Retinal pigment epithelial cell (primary cell): ENCODE results near the gene FASTKD2.

Experiments
- DNase-seq: peaks from one replicate; pipeline ENCODE4 v3.0.0-alpha.2; 2010; ENCODE audit warnings: low read depth
- H3K4me3 ChIP-seq: 2 replicates; pipeline ENCODE4 v1.5.1; 2011; ENCODE audit warnings: mild to moderate bottlenecking, low read length, control low read depth, moderate library complexity
- TF ChIP-seq, protein P1 (sequence below): conservative IDR thresholded peaks from 2 replicates; pipeline ENCODE4 v1.5.1; 2011; ENCODE audit warnings: low read depth, low read length, control low read depth, inconsistent platforms

The FASTKD2 gene

DNA sequence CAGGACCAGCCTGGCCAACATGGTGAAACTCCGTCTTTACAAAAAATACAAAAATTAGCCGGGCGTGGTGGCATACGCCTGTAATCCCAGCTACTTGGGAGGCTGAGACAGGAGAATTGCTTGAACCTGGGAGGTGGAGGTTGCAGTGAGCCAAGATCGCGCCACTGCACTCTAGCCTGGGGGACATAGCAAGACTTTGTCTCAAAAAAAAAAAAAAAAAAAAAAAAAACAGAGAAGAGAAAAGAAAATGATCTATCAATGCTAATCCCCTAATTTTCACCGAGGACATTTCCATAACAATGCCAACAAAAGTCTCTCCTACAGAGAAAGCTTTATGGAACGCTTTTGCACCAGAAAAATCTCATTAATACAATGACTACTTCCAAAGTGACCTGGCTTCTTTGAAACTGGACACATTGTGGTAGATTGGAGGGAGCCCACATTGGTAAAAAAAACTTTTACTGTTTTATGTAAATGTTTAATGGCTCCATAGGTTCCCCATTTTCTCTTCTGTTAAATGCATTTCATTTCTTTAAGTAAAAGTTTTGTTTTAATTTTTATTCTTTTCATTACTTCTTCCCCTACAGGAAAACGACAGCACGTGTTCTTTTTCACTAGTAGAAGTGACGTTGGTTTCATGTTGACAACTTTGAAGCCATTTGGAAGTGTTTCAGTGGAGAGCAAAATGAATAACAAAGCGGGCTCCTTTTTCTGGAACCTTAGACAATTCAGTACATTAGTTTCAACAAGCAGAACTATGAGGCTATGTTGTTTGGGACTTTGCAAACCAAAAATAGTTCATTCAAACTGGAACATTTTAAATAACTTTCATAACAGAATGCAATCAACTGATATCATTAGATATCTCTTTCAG is 888 bp downstream of the FASTKD2 start:
- peak overlapping the region; percentile 96 for H3K4me3 ChIP-seq
- TF ChIP-seq, protein P1, sequence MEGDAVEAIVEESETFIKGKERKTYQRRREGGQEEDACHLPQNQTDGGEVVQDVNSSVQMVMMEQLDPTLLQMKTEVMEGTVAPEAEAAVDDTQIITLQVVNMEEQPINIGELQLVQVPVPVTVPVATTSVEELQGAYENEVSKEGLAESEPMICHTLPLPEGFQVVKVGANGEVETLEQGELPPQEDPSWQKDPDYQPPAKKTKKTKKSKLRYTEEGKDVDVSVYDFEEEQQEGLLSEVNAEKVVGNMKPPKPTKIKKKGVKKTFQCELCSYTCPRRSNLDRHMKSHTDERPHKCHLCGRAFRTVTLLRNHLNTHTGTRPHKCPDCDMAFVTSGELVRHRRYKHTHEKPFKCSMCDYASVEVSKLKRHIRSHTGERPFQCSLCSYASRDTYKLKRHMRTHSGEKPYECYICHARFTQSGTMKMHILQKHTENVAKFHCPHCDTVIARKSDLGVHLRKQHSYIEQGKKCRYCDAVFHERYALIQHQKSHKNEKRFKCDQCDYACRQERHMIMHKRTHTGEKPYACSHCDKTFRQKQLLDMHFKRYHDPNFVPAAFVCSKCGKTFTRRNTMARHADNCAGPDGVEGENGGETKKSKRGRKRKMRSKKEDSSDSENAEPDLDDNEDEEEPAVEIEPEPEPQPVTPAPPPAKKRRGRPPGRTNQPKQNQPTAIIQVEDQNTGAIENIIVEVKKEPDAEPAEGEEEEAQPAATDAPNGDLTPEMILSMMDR = no peak
- DNase-seq = no peak

GRCh38 chr2:206774871-206775270 is 9.5 kb downstream of the FASTKD2 start:
- no peak for DNase-seq
- no peak overlapping the region for H3K4me3 ChIP-seq
- TF ChIP-seq, protein P1 = no peak

- TF ChIP-seq, protein P1 = no peak
- H3K4me3 ChIP-seq = no peak overlapping the region
- no peak for DNase-seq
Observed at GRCh38 chr2:206776432-206776831, 11.0 kb downstream of the FASTKD2 start.

GRCh38 chr2:206780671-206781070 is 15.3 kb downstream of the FASTKD2 start:
- TF ChIP-seq, protein P1 = no peak
- DNase-seq = no peak
- H3K4me3 ChIP-seq = no peak overlapping the region

GRCh38 chr2:206783718-206784117 is 18.3 kb downstream of the FASTKD2 start:
- H3K4me3 ChIP-seq = no peak overlapping the region
- TF ChIP-seq, protein P1 = peak; percentile 82
- DNase-seq = no peak

DNA sequence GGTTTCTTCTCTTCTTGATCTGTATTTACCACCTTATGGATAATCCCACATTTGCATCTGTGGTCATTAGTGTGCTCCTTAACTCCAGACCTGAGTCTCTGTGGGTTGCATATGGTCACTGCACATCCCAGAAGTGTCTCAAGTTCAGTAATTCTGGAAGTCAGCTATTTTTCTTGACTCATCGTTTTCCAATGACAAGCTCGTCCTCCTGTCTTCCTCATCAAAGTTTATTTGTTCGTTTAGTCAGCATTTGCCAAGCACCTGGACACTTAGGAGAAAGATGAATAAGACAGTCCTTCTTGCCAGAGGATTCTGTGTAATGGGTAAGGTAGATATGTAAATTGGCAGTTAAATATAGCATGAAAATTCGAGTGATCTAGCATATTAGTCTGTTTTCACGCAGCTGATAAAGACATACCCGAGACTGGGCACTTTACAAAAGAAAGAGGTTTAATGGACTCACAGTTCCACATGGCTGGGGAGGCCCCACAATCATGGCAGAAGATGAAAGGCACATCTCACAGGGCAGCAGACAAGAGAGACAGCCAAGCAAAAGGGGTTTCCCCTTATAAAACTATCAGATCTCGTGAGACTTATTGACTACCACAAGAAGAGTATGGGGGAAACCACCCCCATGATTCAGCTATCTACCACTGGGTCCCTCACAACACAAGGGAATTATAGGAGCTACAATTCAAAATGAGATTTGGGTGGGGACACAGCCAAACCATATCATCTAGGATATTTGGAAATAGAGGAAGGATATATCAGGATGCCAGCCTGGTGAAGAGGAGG is 19.4 kb downstream of the FASTKD2 start:
- TF ChIP-seq, protein P1 = no peak
- DNase-seq = no peak
- H3K4me3 ChIP-seq = no peak overlapping the region
